ENCODE measurements around the gene PRSS27. TPM values are rescaled to one million over a fixed set of nuclear protein-coding genes. Genes with fewer than 3 reads are reported as not detected.

PRSS27 gene
- total RNA-seq, 2 donors from 2014 or later: 3.7 to 4.2 TPM

GRCh38 chr16:2749476-2749875 is 29.5 kb upstream of the PRSS27 start:
- TF ChIP-seq, protein P1, sequence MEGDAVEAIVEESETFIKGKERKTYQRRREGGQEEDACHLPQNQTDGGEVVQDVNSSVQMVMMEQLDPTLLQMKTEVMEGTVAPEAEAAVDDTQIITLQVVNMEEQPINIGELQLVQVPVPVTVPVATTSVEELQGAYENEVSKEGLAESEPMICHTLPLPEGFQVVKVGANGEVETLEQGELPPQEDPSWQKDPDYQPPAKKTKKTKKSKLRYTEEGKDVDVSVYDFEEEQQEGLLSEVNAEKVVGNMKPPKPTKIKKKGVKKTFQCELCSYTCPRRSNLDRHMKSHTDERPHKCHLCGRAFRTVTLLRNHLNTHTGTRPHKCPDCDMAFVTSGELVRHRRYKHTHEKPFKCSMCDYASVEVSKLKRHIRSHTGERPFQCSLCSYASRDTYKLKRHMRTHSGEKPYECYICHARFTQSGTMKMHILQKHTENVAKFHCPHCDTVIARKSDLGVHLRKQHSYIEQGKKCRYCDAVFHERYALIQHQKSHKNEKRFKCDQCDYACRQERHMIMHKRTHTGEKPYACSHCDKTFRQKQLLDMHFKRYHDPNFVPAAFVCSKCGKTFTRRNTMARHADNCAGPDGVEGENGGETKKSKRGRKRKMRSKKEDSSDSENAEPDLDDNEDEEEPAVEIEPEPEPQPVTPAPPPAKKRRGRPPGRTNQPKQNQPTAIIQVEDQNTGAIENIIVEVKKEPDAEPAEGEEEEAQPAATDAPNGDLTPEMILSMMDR (conservative IDR thresholded peaks at IDR 0.05): no peak

GRCh38 chr16:2748757-2749455 is 28.9 kb upstream of the PRSS27 start:
- Histone ChIP-seq H3K9ac (ENCODE audit: extremely low read depth, low read length, poor library complexity, severe bottlenecking) (no peak overlapping the region), H3K4me1 (ENCODE audit: control insufficient read depth, insufficient read depth, low read length) (no peaks in the 10 kb centered on the region), H3K27me3 (ENCODE audit: control insufficient read depth, insufficient read depth, low read length, poor library complexity, severe bottlenecking) (no peaks in the 10 kb centered on the region), H3K27ac (ENCODE audit: low read depth, low read length) (no peak overlapping the region), H3K4me3 (ENCODE audit: low read length) (no peak overlapping the region), H3K36me3 (ENCODE audit: control insufficient read depth, insufficient read depth, low read length) (no peaks in the 10 kb centered on the region), H3K9me3 (ENCODE audit: control insufficient read depth, low read length) (no peaks in the 10 kb centered on the region)
- Mint-ChIP-seq H3K4me3 (no peak overlapping the region), H3K36me3 (ENCODE audit: low read depth) (peaks cover 22% of the 10 kb centered on the region), H3K27me3 (ENCODE audit: insufficient read depth) (no peaks in the 10 kb centered on the region), H3K27ac (no peak overlapping the region), H3K4me1 (peaks cover 6% of the 10 kb centered on the region), H3K9me3 (no peaks in the 10 kb centered on the region)
- no peak for DNase-seq
- TF ChIP-seq, protein P1 (conservative IDR thresholded peaks at IDR 0.05): no peak
- 86 to 92% methylated on average over 4 to 7 of the region's 7 CpGs for WGBS, 2 experiments (ENCODE audit: insufficient coverage in 1 of 2, insufficient read length in 1 of 2)

More at GRCh38 chr16:2749476-2749875, 29.5 kb upstream of the PRSS27 start:
- no peaks in the 10 kb centered on the region for H3K9me3 Mint-ChIP-seq
- peaks cover 28% of the 10 kb centered on the region for H3K36me3 Mint-ChIP-seq (ENCODE audit: low read depth)
- H3K4me1 Mint-ChIP-seq: peaks cover 12% of the 10 kb centered on the region
- 90 to 93% methylated on average over 3 to 5 of the region's 5 CpGs for WGBS, 2 experiments (ENCODE audit: insufficient coverage in 1 of 2, insufficient read length in 1 of 2)
- H3K4me1 ChIP-seq (ENCODE audit: control insufficient read depth, insufficient read depth, low read length): no peaks in the 10 kb centered on the region
- H3K27ac Mint-ChIP-seq: no peak overlapping the region
- no peak overlapping the region for H3K27ac ChIP-seq (ENCODE audit: low read depth, low read length)
- no peaks in the 10 kb centered on the region for H3K27me3 Mint-ChIP-seq (ENCODE audit: insufficient read depth)
- H3K36me3 ChIP-seq (ENCODE audit: control insufficient read depth, insufficient read depth, low read length): peaks cover 2% of the 10 kb centered on the region
- no peak overlapping the region for H3K9ac ChIP-seq (ENCODE audit: extremely low read depth, low read length, poor library complexity, severe bottlenecking)
- H3K4me3 ChIP-seq (ENCODE audit: low read length): no peak overlapping the region
- H3K4me3 Mint-ChIP-seq: no peak overlapping the region
- DNase-seq: no peak
- H3K27me3 ChIP-seq (ENCODE audit: control insufficient read depth, insufficient read depth, low read length, poor library complexity, severe bottlenecking): no peaks in the 10 kb centered on the region
- no peaks in the 10 kb centered on the region for H3K9me3 ChIP-seq (ENCODE audit: control insufficient read depth, low read length)

DNA sequence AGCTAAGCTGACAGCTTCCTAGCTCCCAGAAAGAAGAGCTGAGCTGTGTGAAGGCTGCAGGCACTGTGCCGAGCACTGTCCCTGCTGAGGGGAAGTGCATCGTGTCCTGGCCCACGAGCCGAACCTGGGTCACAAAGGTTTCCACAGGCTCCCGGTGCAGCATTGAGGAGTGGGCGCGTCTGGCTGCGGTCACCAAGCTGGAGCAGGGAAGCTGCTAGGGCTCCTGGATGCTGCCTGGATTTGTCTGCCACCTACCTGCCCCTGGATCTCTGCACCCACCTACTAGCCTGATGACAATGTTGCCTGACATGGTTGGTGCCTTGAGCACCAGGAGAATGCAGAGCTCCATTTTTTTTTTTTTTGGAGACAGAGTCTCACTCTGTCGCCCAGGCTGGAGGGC is 25.9 kb upstream of the PRSS27 start:
- H3K9me3 ChIP-seq (ENCODE audit: control insufficient read depth, low read length): no peaks in the 10 kb centered on the region
- Mint-ChIP-seq H3K27ac (no peak overlapping the region), H3K4me3 (no peak overlapping the region), H3K4me1 (no peaks in the 10 kb centered on the region), H3K9me3 (no peaks in the 10 kb centered on the region), H3K36me3 (ENCODE audit: low read depth) (peaks cover 15% of the 10 kb centered on the region), H3K27me3 (ENCODE audit: insufficient read depth) (no peaks in the 10 kb centered on the region)
- H3K27ac ChIP-seq (ENCODE audit: low read depth, low read length): no peak overlapping the region
- H3K27me3 ChIP-seq (ENCODE audit: control insufficient read depth, insufficient read depth, low read length, poor library complexity, severe bottlenecking): no peaks in the 10 kb centered on the region
- DNase-seq: no peak
- H3K9ac ChIP-seq (ENCODE audit: extremely low read depth, low read length, poor library complexity, severe bottlenecking): no peak overlapping the region
- WGBS, 2 experiments (ENCODE audit: insufficient coverage in 1 of 2, insufficient read length in 1 of 2): 87 to 94% methylated on average over 7 to 9 of the region's 9 CpGs
- H3K4me1 ChIP-seq (ENCODE audit: control insufficient read depth, insufficient read depth, low read length): no peaks in the 10 kb centered on the region
- H3K4me3 ChIP-seq (ENCODE audit: low read length): no peak overlapping the region
- TF ChIP-seq, protein P1 (conservative IDR thresholded peaks at IDR 0.05): no peak
- H3K36me3 ChIP-seq (ENCODE audit: control insufficient read depth, insufficient read depth, low read length): no peaks in the 10 kb centered on the region

Measured in endodermal cell (in vitro differentiated cells).